SK-N-SH treated with all-trans-retinoic acid at 6 μM for 48 hours (cell line): ENCODE data around the gene MYO7A.

Experiments
- ARNTL ChIP-seq: fragments of 450-650 bp; formaldehyde crosslinking; IDR thresholded peaks from 2 replicates; pipeline ENCODE4 v1.5.0; 2020; ENCODE audit warnings: low read depth, mild to moderate bottlenecking, moderate library complexity, borderline replicate concordance
- TOX ChIP-seq: fragments of 250-450 bp; sonication (Bioruptor Pico); IDR thresholded peaks from 2 replicates; pipeline ENCODE4 v1.8.0; 2021; ENCODE audit warnings: mild to moderate bottlenecking, moderate library complexity, borderline replicate concordance
- TF ChIP-seq, protein P1 (sequence below): fragments of 250-450 bp; sonication (Bioruptor Pico); IDR thresholded peaks from 2 replicates; pipeline ENCODE4 v1.8.0; 2020; ENCODE audit warnings: mild to moderate bottlenecking, moderate library complexity, borderline replicate concordance

DNA sequence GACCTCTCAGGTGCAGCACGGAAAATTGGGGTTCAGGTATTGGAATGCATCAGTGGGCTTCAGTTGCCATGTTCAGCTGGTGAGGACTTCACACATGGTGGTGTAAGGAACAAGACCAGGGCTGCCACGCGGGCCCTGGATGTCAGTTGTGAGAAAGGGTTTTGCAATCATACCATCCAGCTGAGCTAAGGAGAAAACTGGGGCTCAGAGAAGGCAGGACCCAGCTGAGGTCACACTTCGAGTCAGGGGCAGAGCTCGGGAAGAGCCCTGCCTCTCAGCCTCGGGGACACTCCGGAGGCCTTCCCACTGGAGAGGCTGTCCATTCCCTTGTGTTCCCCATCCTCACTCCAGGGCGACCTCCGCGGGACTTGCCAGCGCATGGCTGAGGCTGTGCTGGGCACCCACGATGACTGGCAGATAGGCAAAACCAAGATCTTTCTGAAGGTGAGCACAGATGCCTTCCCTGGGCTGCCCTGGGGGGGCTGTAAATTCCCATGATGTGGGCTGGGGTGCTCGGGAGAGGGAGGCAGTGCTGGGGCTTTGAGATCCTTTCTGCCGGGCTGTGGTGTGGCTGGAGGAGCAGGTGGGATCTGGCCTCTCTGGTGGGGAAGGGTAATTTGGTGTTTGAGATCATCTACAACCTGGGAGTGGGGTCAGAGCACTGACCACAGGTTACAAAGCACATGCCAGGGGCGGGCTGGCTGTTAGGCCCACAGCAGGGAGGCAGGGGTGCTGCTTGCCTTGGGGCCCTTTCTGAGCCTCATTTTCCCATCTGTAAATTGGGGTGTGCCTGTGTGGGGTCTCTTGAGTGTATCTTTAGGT lies 47.2 kb downstream of the MYO7A start:
- no peak for TF ChIP-seq ARNTL (CRISPR knock-in tag)
- TF ChIP-seq TOX (CRISPR knock-in tag) = no peak
- TF ChIP-seq, protein P1, sequence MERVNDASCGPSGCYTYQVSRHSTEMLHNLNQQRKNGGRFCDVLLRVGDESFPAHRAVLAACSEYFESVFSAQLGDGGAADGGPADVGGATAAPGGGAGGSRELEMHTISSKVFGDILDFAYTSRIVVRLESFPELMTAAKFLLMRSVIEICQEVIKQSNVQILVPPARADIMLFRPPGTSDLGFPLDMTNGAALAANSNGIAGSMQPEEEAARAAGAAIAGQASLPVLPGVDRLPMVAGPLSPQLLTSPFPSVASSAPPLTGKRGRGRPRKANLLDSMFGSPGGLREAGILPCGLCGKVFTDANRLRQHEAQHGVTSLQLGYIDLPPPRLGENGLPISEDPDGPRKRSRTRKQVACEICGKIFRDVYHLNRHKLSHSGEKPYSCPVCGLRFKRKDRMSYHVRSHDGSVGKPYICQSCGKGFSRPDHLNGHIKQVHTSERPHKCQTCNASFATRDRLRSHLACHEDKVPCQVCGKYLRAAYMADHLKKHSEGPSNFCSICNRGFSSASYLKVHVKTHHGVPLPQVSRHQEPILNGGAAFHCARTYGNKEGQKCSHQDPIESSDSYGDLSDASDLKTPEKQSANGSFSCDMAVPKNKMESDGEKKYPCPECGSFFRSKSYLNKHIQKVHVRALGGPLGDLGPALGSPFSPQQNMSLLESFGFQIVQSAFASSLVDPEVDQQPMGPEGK = no peak
